GM19193 (cell line): ENCODE measurements around the gene LPAR2.

Experiments used
- POLR2A ChIP-seq: IDR thresholded peaks from 4 replicates; pipeline ENCODE4 v1.6.1; 2011; ENCODE audit not compliant: insufficient read depth, insufficient read length; ENCODE audit errors: extremely low read depth

The LPAR2 gene

DNA sequence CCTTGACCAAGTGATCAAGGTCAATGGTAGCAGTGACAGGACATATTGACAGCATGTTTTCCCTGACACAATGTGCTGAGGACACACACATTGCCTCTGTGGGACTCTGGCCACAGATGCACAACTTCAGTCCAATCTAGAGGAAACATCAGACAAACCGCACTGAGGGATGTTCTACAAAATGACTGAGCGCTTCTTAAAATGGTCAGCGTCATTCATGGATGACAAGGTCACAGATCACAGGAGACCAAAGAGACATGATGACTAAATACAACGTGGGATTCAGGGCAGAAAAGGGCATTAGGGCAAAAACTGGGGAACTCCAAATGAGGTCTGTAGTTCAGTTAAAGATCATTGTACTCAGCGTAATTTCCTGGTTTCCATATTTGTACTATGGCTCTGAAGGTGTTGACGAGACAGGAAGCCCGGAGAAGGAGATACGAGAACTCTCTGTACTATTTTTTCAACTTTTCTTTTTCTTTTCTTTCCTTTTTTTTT is 30.2 kb downstream of the LPAR2 start:
- no peak for TF ChIP-seq POLR2A

DNA sequence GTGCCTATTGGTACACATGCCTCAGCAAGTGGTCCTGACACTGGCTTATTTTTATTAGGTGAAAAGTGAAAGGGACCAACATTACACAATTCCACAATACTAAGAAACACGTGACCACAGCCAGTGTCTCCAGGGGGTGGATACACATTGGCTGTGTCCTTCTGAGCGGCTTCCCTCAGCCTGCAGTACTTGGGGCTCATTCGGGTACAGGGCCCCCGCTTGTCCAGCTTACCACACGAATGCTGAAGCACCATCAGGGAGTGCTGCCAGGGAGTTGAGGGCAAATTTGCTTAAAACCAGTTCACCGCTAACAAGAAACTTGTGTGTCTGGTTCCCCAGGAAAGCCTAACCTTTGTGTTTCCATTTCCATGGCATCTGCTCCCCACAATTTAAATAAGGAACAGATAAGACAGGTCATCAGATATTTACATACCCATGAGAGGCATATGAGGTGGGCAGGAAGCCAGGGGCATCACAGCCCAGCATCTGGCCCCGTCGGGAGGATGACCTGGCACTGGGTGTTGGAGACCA is 32.8 kb downstream of the LPAR2 start:
- no peak for TF ChIP-seq POLR2A

DNA sequence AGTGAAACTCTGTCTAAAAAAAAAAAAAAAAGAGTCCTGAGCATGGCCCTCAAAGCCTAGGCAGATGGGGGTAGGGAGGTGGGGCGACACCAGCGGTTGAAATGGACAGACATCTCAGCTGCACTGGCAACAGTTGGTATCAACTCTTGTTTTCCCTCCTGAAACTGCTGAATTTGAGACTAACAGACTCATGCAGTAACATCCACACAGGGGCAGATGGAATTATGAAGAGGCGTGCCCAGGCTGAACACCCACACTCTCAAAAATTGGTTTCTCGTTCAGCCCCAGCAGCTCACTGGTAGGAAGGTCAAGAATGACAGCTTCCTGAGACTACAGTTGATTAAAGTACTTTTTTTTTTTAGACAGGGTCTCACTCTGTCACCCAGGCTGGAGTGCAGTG is 33.6 kb downstream of the LPAR2 start:
- TF ChIP-seq POLR2A: no peak

DNA sequence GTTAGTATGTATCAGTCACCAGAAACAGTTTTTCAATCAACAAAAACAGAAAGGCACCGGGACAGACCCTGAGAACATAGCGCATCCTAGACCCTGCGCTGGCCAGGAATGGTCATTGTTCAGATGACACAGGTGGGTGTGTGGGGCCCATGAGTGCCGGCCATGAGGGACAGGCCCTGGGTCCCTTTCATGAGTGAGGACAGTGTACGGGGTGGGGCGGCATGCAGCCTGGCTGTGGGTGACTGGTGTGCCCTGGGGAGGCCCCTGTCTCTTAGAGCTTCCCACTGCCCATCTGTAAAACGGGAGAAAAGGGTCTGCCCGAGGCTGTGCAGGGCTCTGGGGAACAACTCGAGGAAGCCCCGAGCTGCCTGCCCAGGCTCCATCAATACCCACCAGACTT is 35.3 kb downstream of the LPAR2 start:
- TF ChIP-seq POLR2A: no peak

DNA sequence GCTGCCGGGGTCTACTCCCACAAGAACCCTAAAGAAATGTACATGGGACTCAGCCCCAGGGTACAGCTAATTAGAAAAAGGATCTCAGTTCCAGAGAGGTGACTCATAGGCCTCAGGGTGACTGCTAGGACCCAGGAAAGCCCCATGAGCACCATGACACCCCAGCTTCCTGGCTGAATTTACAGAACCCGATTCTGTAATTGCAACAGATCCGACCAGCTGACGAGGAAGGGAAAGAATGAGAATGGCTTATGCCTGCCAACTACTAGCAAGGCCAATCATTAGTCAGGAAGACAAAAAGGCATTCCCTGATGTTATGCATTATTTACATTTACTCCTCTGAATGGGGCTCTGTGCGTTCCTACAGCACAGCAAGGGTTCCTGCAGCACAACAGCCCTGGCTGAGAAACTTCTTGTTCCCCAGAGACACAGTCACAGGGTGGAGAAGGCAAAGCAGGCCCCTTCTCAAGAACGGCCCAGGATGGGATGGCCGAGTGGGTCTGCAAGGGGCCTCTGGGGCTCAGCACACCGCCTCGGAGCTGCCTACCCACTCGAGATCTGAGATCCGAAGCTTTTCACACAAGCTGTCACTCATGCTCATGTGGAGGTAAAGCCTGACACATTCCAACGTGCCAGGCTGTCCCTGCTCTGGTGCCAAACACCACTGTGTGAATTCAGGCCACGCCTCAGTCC is 36.7 kb downstream of the LPAR2 start:
- TF ChIP-seq POLR2A: no peak

DNA sequence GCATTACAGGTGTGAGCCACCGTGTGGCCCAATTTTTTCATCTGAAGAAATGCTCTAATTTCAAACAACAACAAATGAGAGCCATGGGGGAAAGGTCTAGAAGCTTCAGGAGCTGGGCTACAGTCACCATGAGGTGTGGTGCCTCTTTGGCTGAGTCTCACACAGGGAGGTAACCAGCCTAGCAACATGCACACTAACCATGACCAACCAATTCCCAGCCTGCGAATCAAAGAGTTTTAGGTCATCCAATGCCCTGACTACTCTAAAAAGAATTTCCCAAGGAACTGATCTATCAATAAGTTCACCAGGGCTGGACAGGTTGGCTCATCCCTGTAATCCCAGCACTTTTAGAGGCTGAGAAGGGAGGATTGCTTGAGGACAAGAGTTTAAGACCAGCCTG is 39.5 kb downstream of the LPAR2 start:
- TF ChIP-seq POLR2A: no peak

DNA sequence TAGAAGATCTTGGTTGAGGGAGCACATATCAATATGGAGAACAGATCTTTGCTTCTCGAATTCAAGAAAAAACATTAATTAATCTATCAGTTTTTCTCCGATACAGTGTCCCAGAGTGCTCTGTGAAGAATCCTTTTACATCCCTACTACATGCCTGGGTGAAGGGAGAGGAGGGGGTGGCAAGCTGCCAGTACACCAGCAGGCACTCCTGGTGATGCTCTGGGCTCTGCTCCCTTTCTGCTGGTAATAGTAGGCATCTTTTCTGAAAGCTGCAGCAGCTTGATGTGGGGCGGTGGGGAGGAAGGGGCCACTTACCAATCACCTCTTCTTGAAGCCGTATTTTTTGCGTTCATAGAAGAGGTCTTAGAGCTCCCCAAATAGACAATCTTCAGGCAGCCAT is 40.2 kb downstream of the LPAR2 start:
- no peak for TF ChIP-seq POLR2A

DNA sequence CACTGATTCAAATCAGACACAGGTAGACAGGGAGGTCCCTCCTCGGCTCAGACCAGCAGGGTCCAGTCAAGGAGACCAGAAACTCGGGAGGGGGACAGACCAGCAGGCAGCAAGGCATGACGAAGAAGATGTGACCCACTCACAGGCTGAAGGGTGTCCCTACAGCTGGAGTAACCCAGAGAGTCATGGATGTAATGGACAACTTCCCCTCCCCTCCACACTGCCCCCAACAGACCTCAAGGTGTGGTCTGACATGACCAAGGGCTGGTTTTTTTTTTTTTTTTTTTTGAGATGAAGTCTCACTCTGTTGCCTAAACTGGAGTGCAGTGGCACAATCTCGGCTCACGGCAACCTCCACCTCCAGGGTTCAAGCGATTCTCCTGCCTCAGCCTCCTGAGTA is 43.7 kb downstream of the LPAR2 start:
- no peak for TF ChIP-seq POLR2A

DNA sequence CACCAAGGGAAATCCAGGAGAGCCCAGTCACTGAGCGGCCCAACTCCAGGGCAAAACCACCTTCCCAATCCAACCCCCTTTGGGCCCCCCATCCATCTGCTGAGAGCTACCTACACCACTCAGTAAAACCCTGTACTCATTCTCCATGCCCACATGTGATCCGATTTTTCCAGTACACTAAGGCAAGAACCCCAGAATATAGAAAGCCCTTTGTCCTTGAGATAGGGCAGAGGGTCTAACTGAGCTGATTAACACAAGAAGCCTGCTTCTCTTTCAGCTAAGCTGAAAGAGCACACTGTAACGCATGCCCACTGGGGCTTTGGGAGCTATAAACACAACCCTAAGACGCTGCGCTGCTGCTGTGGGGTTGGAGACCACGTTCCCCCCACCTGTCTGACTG is 45.5 kb downstream of the LPAR2 start:
- no peak for TF ChIP-seq POLR2A

DNA sequence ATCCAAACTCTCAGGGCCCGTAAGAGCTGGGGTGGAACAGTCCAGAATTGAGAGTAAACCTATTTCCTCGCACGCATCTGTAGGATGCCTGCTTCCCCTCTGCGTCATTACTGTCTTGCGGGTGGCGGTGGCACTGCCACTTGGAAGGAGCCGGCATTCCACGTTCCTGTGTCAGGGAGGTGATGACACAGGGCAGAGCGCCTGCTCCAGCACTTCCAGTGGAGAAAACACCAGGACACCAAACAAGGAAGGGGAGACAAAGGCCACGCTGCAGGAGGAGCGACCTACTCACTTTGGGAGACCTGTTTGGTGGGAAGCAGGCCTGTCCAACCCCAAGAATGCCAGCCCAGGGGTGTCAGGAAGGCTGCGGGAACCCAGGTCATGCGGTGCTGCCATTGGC is 46.6 kb downstream of the LPAR2 start:
- no peak for TF ChIP-seq POLR2A

DNA sequence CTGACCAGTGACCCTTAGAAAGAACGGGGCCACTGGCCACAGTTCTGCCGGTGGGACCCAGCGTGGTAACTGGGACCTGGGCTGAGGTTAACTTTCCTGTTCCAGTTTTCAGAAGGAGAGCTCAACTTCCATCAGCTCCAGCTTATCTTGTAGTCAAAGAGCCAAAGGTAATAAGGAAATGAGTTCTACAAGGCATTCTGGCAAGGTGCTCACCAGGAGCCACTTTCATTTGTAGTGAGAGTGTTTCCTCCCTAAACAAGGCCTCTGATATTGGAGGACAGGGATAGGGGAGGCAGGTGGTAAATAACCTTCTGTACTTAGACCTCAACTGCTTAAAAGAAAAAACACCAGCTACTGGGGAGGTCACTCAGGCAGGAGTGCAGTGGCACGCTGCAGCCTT is 47.6 kb downstream of the LPAR2 start:
- no peak for TF ChIP-seq POLR2A

DNA sequence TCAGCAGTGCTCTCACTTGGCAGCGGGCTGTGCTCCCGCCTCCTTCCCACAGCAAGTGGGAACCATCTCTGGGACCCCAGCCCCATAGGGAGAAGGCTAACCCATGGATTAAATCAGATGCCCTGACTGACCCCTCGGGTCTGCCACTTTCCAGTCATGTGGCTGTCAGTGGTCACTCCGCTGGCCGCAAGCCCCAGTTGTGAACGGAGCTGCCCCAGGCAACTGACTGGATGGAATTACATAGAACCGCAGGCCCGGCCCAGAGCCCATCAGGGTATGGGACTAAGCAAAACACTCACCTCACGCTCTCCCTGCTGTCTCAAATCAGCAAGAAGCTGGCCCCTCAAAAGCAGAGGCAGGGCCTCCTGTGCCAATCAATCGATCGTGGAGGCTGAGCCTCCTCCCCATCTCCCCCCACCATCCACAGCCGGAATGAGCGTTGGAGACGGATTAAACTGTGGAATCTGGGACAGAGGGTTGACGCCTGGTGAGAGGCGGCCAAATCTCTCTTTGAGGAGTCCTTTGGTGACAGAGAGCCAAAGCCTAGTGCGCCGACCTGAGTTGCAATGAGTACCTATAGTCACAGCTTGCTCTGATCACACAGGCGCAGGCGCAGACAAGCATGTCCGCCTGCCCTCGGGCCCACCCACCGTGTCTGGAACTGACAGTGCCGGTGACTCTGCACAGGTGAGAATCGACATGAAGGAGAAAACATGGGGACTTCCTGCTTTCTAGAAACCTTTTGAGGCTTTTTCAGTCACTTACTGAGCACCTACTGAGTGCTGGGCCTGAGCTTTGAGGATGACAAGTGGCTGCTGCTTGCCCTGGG is 48.3 kb downstream of the LPAR2 start:
- TF ChIP-seq POLR2A: no peak

DNA sequence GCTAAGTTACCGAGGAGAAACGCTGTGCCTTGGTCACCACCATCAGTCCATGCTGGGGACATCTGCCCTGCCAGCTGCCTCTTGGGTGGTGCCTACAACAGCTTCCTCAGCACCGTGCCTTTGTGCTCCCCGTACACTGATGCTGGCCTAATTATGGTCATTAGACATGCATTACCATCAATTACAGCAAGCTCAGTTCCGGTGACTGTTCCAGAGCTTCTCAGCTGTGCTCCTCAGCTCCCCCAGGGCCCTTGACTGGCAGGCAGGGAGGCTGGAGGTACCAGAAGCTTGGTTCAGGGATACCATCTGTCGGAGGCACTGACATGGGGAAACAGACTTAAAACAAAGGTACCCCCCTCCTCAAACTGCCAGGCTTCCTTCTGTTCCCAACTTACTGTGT is 49.8 kb downstream of the LPAR2 start:
- TF ChIP-seq POLR2A: no peak

DNA sequence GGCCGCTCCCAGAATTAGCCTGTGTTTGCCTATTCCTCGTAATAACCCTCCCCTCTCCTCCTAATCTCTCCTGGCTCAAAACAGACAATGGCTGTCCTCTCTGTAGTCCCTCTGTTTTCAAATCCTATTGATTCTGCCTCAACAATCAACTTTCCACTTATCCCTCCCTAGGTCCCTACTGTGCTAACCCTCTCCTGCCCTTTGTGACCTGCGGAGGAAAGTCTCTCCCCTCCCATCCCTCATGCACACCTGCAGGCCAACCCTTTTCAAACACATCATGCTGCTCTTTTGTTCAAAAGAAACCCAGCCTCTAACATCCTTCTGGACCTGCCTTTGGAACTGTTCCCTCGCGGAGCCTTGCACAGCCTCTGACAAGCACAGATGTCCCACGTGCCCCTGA is 52.6 kb downstream of the LPAR2 start:
- TF ChIP-seq POLR2A: no peak
